ENCODE results near the gene KRT5.
"Not testable (repeated sequence)": the region's sequence is repeated elsewhere in the genome, so short reads cannot be mapped to it uniquely, and the experiment has no call there.

The KRT5 gene

GRCh38 chr12:52518574-52519386 is 1.4 kb downstream of the KRT5 start:
- no peak for DNase-seq

- DNase-seq, result no peak
Observed at GRCh38 chr12:52517888-52518287, 2.3 kb downstream of the KRT5 start.

GRCh38 chr12:52517005-52517835 is 3.0 kb downstream of the KRT5 start:
- no peak for DNase-seq

- DNase-seq, result no peak
Observed at GRCh38 chr12:52515927-52516831, 4.0 kb downstream of the KRT5 start.

- DNase-seq, result no peak
Observed at GRCh38 chr12:52515319-52515646, 4.9 kb downstream of the KRT5 start.

GRCh38 chr12:52514471-52515318 is 5.5 kb downstream of the KRT5 start:
- no peak for DNase-seq

GRCh38 chr12:52513736-52514135 is 6.5 kb downstream of the KRT5 start:
- no peak for DNase-seq

- no peak for DNase-seq
Observed at GRCh38 chr12:52508211-52508610, 12.0 kb downstream of the KRT5 start.

GRCh38 chr12:52506858-52507715 is 13.1 kb downstream of the KRT5 start:
- peak; percentile 53 for DNase-seq

GRCh38 chr12:52502877-52503276 is 17.3 kb downstream of the KRT5 start:
- no peak for DNase-seq

GRCh38 chr12:52501490-52501889 is 18.7 kb downstream of the KRT5 start:
- no peak for DNase-seq

- DNase-seq, result not testable (repeated sequence)
Observed at GRCh38 chr12:52500574-52500973, 19.6 kb downstream of the KRT5 start.

GRCh38 chr12:52499806-52500560 is 20.2 kb downstream of the KRT5 start:
- no peak for DNase-seq

- DNase-seq, result no peak
Observed at GRCh38 chr12:52498946-52499345, 21.2 kb downstream of the KRT5 start.

GRCh38 chr12:52497975-52498374 is 22.2 kb downstream of the KRT5 start:
- DNase-seq, result no peak

GRCh38 chr12:52496590-52497071 is 23.6 kb downstream of the KRT5 start:
- DNase-seq, result no peak

GRCh38 chr12:52496054-52496453 is 24.1 kb downstream of the KRT5 start:
- DNase-seq, result no peak

GRCh38 chr12:52495389-52495788 is 24.8 kb downstream of the KRT5 start:
- peak; percentile 3 for DNase-seq

- no peak for DNase-seq
Observed at GRCh38 chr12:52494518-52494917, 25.7 kb downstream of the KRT5 start.

- DNase-seq, result no peak
Observed at GRCh38 chr12:52494100-52494499, 26.1 kb downstream of the KRT5 start.

Data from OCI-M1 (cell line).